Caco-2 (cell line): ENCODE measurements around the gene SLC2A4RG. TPM values are rescaled to one million over a fixed set of nuclear protein-coding genes. Genes with fewer than 3 reads are reported as not detected.
A peak's percentile ranks its signal among the peaks of the same experiment; 100 is the strongest.

ENCODE experiments used
- BruUV-seq: library from RNA; stranded (reverse); fragments of 400-500 nt; replicated peaks from 2 replicates; lab custom pipeline; 2021; lab: Mats Ljungman, UMichigan
- CTCF ChIA-PET: fragments of 300-600 bp; sonication (Branson Sonifier 250); formaldehyde crosslinking; loops from one replicate; lab custom pipeline; 2022; ENCODE audit warnings: antibody characterized with exemption; lab: Charles Lee
- POLR2A ChIA-PET: fragments of 300-600 bp; sonication (Branson Sonifier 250); formaldehyde crosslinking; loops from one replicate; lab custom pipeline; 2022; ENCODE audit warnings: antibody characterized with exemption; lab: Charles Lee
- DNase-seq, 2 experiments: peaks; one replicate each; pipeline versions ENCODE4 v3.0.0 to v3.0.0-alpha.2; 2020 to 2022
- H3K27me3 ChIP-seq: replicated peaks from 2 replicates; pipeline ENCODE4 v1.6.0; 2011; ENCODE audit warnings: low read length; ENCODE audit not compliant: control insufficient read depth, insufficient read depth
- H3K36me3 ChIP-seq: 2 replicates; pipeline ENCODE4 v1.5.1; 2011; ENCODE audit warnings: low read length; ENCODE audit not compliant: control insufficient read depth, insufficient read depth
- H3K4me1 ChIP-seq: fragments of 250-450 bp; sonication (Bioruptor Pico); 2 replicates; pipeline ENCODE4 v1.5.1; 2020; ENCODE audit warnings: mild to moderate bottlenecking
- H3K4me3 ChIP-seq: 2 replicates; pipeline ENCODE4 v1.5.1; 2011; ENCODE audit warnings: low read depth, mild to moderate bottlenecking, control low read depth, low read length
- H3K9me3 ChIP-seq: fragments of 250-450 bp; sonication (Bioruptor Pico); 2 replicates; pipeline ENCODE4 v1.5.1; 2020; ENCODE audit warnings: mild to moderate bottlenecking, moderate library complexity
- H3K27ac Mint-ChIP-seq: one replicate; pipeline ENCODE4 v1.8.0; 2022; ENCODE audit warnings: mixed read lengths; ENCODE audit not compliant: unreplicated experiment
- H3K27me3 Mint-ChIP-seq: one replicate; pipeline ENCODE4 v1.8.0; 2022; ENCODE audit warnings: mixed read lengths; ENCODE audit not compliant: insufficient read depth, unreplicated experiment
- H3K36me3 Mint-ChIP-seq: one replicate; pipeline ENCODE4 v1.8.0; 2022; ENCODE audit warnings: mild to moderate bottlenecking, mixed read lengths; ENCODE audit not compliant: insufficient read depth, unreplicated experiment
- H3K4me1 Mint-ChIP-seq: one replicate; pipeline ENCODE4 v1.8.0; 2022; ENCODE audit warnings: low read depth, mixed read lengths; ENCODE audit not compliant: unreplicated experiment
- H3K4me3 Mint-ChIP-seq: one replicate; pipeline ENCODE4 v1.8.0; 2022; ENCODE audit warnings: mild to moderate bottlenecking, moderate library complexity, mixed read lengths; ENCODE audit not compliant: unreplicated experiment
- H3K9me3 Mint-ChIP-seq: one replicate; pipeline ENCODE4 v1.8.0; 2022; ENCODE audit warnings: mixed read lengths; ENCODE audit not compliant: unreplicated experiment
- CTCF ChIP-seq, 2 experiments: fragments of 200-600 bp in 1 of 2; IDR thresholded peaks; 1 replicate in 1 of 2; 2 replicates in 1 of 2; pipeline versions ENCODE4 v1.5.1 to v1.8.0; 2011 to 2022; ENCODE audit warnings: antibody characterized with exemption in 1 of 2, control low read depth in 1 of 2, inconsistent platforms in 1 of 2, low read depth in 1 of 2, low read length in 1 of 2, mild to moderate bottlenecking in 1 of 2, moderate library complexity in 1 of 2; ENCODE audit not compliant: insufficient read depth in 1 of 2, severe bottlenecking in 1 of 2, unreplicated experiment in 1 of 2
- intact Hi-C: fragments of 100-400 bp; cut with micrococcal nuclease; formaldehyde crosslinking; loops from one replicate; pipeline ENCODE4 v1.10.0; 2022; ENCODE audit not compliant: unreplicated experiment
- total RNA-seq: library from RNA; stranded (reverse); gene quantifications from 2 replicates; pipeline ENCODE4 v1.2.3, GENCODE V29; 2022

SLC2A4RG gene
- total RNA-seq, 1 experiment from 2014 or later = 234 TPM

- no peak for TF ChIP-seq CTCF (IDR thresholded peaks at IDR 0.05; ENCODE audit: insufficient read depth in 1 of 2, low read depth in 1 of 2, low read length in 1 of 2, severe bottlenecking in 1 of 2, unreplicated experiment in 1 of 2)
- H3K4me1 Mint-ChIP-seq = no peaks in the 10 kb centered on the region
- Histone ChIP-seq H3K4me1 (no peaks in the 10 kb centered on the region; the same call in 1 of the 2 replicates), H3K9me3 (no peaks in the 10 kb centered on the region), H3K27me3 (no peaks in the 10 kb centered on the region), H3K36me3 (no peaks in the 10 kb centered on the region), H3K4me3 (no peak overlapping the region)
- H3K27ac Mint-ChIP-seq = no peak overlapping the region
- no TSS peak for BruUV-seq
- H3K27me3 Mint-ChIP-seq = no peaks in the 10 kb centered on the region
- intact Hi-C loops = no loop called here
- no peak overlapping the region for H3K4me3 Mint-ChIP-seq
- DNase-seq = peak in 1 of 2 experiments; percentile 46
- H3K36me3 Mint-ChIP-seq = peaks cover 10% of the 10 kb centered on the region
- no peaks in the 10 kb centered on the region for H3K9me3 Mint-ChIP-seq
- ChIA-PET CTCF (interaction anchor here (0.7 to 1.3 kb wide), 2 partner anchors 10 to 306 kb away, joined by 5 to 8 read pairs; no protein-coding TSS in a partner anchor), POLR2A (interaction anchor here (1.0 kb wide), 1 partner anchor 10 kb away, joined by 4 read pairs; no protein-coding TSS in a partner anchor)
Observed at GRCh38 chr20:63750807-63751470, 11.4 kb downstream of the SLC2A4RG start.

GRCh38 chr20:63751471-63752271, 12.1 kb downstream of the SLC2A4RG start:
- Histone ChIP-seq H3K27me3 (no peaks in the 10 kb centered on the region), H3K36me3 (no peaks in the 10 kb centered on the region), H3K9me3 (no peaks in the 10 kb centered on the region), H3K4me3 (no peak overlapping the region), H3K4me1 (no peaks in the 10 kb centered on the region; the same call in 1 of the 2 replicates)
- Mint-ChIP-seq H3K4me3 (no peak overlapping the region), H3K4me1 (no peaks in the 10 kb centered on the region), H3K9me3 (no peaks in the 10 kb centered on the region), H3K27me3 (no peaks in the 10 kb centered on the region), H3K36me3 (peaks cover 5% of the 10 kb centered on the region), H3K27ac (no peak overlapping the region)
- peak in 1 of 2 experiments; percentile 52 for DNase-seq
- intact Hi-C loops = no loop called here
- BruUV-seq = no TSS peak
- CTCF ChIA-PET = interaction anchor here (0.6 to 0.7 kb wide), 4 partner anchors 36 to 306 kb away, joined by 3 to 8 read pairs (median 5); no protein-coding TSS in a partner anchor
- no peak for TF ChIP-seq CTCF (IDR thresholded peaks at IDR 0.05; ENCODE audit: insufficient read depth in 1 of 2, low read depth in 1 of 2, low read length in 1 of 2, severe bottlenecking in 1 of 2, unreplicated experiment in 1 of 2)
- POLR2A ChIA-PET = interaction anchor here (1.0 kb wide), 1 partner anchor 11 kb away, joined by 4 read pairs; no protein-coding TSS in a partner anchor
